ENCODE measurements around the gene TSPAN9. TPM values are rescaled to one million over a fixed set of nuclear protein-coding genes. Genes with fewer than 3 reads are reported as not detected.
A peak's percentile ranks its signal among the peaks of the same experiment; 100 is the strongest.

Gene TSPAN9
- total RNA-seq, 1 donor from 2014 or later: 5.0 TPM

DNA sequence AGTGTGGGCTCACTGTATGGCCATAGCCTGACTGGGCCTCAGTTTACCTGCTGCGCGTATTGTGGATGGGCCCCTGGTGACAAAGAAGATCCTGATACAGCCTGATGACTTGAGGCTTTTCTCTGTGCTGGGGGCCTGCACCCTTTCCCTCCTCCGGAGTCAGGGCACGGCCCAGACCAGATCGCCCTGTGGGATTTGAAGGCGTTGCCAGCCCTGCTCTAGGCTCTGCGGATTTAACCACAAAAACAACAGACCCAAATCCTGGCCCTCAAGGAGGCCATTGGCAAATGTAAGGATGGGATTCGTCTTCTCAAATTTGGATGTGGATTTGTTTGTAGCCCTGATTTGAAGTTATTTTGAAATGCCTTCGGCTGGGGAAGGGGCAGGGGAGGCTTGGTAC is 195.8 kb downstream of the TSPAN9 start:
- Histone ChIP-seq H3K27me3 (ENCODE audit: control insufficient read depth, insufficient read depth, low read length) (no peaks in the 10 kb centered on the region), H3K36me3 (ENCODE audit: control insufficient read depth, insufficient read depth, low read length) (no peaks in the 10 kb centered on the region), H3K4me3 (ENCODE audit: low read depth, low read length) (no peak overlapping the region)
- TF ChIP-seq, protein P1, sequence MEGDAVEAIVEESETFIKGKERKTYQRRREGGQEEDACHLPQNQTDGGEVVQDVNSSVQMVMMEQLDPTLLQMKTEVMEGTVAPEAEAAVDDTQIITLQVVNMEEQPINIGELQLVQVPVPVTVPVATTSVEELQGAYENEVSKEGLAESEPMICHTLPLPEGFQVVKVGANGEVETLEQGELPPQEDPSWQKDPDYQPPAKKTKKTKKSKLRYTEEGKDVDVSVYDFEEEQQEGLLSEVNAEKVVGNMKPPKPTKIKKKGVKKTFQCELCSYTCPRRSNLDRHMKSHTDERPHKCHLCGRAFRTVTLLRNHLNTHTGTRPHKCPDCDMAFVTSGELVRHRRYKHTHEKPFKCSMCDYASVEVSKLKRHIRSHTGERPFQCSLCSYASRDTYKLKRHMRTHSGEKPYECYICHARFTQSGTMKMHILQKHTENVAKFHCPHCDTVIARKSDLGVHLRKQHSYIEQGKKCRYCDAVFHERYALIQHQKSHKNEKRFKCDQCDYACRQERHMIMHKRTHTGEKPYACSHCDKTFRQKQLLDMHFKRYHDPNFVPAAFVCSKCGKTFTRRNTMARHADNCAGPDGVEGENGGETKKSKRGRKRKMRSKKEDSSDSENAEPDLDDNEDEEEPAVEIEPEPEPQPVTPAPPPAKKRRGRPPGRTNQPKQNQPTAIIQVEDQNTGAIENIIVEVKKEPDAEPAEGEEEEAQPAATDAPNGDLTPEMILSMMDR (IDR thresholded peaks at IDR 0.05; ENCODE audit: insufficient read depth, low read length, severe bottlenecking): no peak
- DNase-seq (ENCODE audit: low read depth): no peak
- no peak for FAIRE-seq

DNA sequence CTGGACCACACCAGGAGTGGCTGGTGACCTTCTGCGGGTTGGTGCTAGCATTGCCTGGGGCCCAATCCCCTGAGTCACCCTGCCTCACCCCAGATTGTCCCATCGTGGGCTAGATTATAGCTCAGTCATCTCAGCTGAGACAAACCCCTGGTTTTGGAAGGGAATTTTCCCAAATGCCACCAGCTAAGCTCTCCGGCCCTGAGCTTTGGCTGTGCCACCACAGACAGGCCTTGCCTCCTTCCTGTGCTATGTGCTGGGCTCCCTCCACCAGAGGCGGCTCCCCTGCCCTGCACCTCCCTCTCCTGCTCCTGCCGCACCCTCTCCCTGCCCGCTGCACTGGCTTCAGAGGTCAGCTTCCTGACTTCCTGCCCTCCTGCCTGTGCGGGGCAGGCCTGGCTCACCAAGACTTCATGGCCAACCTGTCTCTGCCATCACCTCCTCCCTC is 196.3 kb downstream of the TSPAN9 start:
- Histone ChIP-seq H3K36me3 (ENCODE audit: control insufficient read depth, insufficient read depth, low read length) (no peaks in the 10 kb centered on the region), H3K27me3 (ENCODE audit: control insufficient read depth, insufficient read depth, low read length) (no peaks in the 10 kb centered on the region), H3K4me3 (ENCODE audit: low read depth, low read length) (no peak overlapping the region)
- FAIRE-seq (peak; percentile 83), DNase-seq (ENCODE audit: low read depth) (peak; percentile 23)
- TF ChIP-seq, protein P1 (IDR thresholded peaks at IDR 0.05; ENCODE audit: insufficient read depth, low read length, severe bottlenecking): no peak

DNA sequence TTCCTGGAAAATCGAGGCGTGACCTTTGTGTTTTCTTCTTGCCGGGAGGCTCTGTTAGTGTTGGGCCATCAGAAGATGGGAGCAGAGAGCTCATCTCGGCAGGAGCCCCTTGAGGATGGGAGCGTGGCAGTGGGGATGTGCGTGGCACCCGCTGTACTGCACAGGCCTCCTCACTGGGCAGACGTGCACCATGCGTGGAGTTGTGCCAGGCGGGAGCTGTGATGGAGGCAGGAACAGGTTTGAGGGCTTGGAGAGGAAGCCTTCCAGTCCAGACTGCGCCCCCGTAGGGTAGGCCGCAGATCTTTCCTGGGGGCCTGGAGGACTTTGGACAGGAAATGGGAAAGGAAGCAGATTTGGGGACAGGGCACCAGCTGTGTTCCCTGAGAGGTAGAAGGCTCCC is 197.5 kb downstream of the TSPAN9 start:
- no peak for DNase-seq (ENCODE audit: low read depth)

DNA sequence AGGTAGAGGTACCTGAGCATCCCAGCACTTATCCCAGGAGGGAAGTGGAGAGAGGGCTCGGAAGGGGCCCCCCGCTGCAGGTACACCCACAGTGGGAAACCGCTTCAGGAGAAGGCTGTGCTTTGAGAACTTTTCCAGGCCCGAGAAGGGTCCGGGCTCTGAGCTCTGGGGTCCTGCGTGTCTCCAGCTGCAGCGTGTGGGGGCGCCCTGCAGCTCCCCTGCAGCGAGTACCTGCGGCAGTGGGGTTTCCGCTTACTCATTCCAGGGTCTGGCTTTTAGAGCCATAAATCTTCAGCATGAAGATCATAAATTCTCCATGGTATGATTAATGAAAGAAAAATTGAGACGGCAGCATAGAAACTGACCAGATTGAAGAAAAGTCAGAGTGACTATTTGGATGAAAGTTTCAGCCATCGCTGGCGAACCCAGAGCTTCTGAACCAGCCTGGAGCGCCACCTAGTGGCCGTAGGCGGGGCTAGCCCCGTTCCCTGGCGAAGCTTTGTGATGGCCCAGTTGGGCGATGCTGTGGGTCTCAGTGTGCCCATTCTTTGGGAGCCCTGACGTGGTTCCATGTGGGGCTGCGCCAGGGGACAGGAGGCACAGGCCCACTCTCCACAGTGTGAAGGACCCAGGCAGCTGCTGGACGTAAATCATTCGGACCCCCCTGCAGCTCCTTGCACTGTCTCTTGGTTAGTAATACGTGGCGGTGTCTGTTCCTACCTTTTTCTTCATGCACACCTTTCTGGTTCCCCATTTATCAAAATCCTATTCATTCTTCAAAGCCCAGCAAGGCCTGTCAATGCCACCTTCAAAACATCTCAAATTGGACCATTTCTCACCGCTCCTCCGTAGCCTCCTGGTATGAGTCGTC is 198.2 kb downstream of the TSPAN9 start:
- FAIRE-seq: peak; percentile 89
- peak; percentile 31 for DNase-seq (ENCODE audit: low read depth)
- no peaks in the 10 kb centered on the region for H3K36me3 ChIP-seq (ENCODE audit: control insufficient read depth, insufficient read depth, low read length)
- no peaks in the 10 kb centered on the region for H3K27me3 ChIP-seq (ENCODE audit: control insufficient read depth, insufficient read depth, low read length)
- no peak overlapping the region for H3K4me3 ChIP-seq (ENCODE audit: low read depth, low read length)
- TF ChIP-seq, protein P1 (IDR thresholded peaks at IDR 0.05; ENCODE audit: insufficient read depth, low read length, severe bottlenecking): peak; percentile 99

More for the DNA sequence above, 197.5 kb downstream of the TSPAN9 start:
- FAIRE-seq: no peak
- TF ChIP-seq, protein P1 (IDR thresholded peaks at IDR 0.05; ENCODE audit: insufficient read depth, low read length, severe bottlenecking): no peak
- H3K27me3 ChIP-seq (ENCODE audit: control insufficient read depth, insufficient read depth, low read length): no peaks in the 10 kb centered on the region
- no peaks in the 10 kb centered on the region for H3K36me3 ChIP-seq (ENCODE audit: control insufficient read depth, insufficient read depth, low read length)
- no peak overlapping the region for H3K4me3 ChIP-seq (ENCODE audit: low read depth, low read length)

DNA sequence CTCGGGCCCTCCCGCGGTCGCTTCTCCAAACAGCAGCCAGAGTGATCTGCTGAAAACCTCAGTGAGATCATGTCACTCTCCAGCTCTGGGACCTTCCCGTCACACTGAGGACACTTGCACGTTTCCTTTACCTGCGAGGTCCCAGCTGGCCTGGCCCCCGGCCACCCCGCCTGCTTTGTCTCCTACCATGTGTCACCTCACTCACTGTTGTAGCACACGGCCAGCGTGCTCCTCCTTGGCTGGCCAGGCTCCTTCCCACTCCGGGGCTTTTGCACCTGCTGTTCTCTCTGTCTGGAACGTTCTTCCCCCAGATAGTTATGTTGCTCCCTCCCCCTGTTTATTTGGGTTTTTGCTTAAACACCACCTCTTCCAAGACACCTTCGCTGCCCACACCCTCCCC is 199.0 kb downstream of the TSPAN9 start:
- Histone ChIP-seq H3K27me3 (ENCODE audit: control insufficient read depth, insufficient read depth, low read length) (no peaks in the 10 kb centered on the region), H3K36me3 (ENCODE audit: control insufficient read depth, insufficient read depth, low read length) (no peaks in the 10 kb centered on the region), H3K4me3 (ENCODE audit: low read depth, low read length) (no peak overlapping the region)
- no peak for FAIRE-seq
- DNase-seq (ENCODE audit: low read depth): no peak
- TF ChIP-seq, protein P1 (IDR thresholded peaks at IDR 0.05; ENCODE audit: insufficient read depth, low read length, severe bottlenecking): no peak
